ENCODE data around the gene KRIT1.

KRIT1 gene

DNA sequence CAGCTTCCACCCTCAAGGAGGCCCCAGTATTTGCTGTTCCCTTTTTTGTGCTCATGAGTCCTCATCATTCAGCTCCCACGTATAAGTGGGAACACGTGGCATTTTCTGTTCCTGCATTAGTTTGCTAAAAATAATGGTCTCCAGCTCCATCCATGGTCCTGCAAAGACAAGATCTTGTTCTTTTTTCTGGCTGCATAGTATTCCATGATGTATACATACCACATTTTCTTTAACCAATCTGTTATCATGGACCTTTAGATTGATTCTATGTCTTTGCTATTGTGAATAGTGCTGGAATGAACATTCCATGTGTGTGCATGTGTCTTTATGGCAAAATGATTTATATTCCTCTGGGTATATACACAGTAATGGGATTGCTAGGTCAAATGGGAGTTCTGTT, 17.0 kb downstream of the KRIT1 start:
- no peak for DNase-seq (ENCODE audit: low read depth)
- TF ChIP-seq, protein P1, sequence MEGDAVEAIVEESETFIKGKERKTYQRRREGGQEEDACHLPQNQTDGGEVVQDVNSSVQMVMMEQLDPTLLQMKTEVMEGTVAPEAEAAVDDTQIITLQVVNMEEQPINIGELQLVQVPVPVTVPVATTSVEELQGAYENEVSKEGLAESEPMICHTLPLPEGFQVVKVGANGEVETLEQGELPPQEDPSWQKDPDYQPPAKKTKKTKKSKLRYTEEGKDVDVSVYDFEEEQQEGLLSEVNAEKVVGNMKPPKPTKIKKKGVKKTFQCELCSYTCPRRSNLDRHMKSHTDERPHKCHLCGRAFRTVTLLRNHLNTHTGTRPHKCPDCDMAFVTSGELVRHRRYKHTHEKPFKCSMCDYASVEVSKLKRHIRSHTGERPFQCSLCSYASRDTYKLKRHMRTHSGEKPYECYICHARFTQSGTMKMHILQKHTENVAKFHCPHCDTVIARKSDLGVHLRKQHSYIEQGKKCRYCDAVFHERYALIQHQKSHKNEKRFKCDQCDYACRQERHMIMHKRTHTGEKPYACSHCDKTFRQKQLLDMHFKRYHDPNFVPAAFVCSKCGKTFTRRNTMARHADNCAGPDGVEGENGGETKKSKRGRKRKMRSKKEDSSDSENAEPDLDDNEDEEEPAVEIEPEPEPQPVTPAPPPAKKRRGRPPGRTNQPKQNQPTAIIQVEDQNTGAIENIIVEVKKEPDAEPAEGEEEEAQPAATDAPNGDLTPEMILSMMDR (IDR thresholded peaks at IDR 0.05; ENCODE audit: insufficient read depth, low read depth, low read length, missing control alignments) = no peak
- no peak overlapping the region for H3K4me3 ChIP-seq (ENCODE audit: low read length)

DNA sequence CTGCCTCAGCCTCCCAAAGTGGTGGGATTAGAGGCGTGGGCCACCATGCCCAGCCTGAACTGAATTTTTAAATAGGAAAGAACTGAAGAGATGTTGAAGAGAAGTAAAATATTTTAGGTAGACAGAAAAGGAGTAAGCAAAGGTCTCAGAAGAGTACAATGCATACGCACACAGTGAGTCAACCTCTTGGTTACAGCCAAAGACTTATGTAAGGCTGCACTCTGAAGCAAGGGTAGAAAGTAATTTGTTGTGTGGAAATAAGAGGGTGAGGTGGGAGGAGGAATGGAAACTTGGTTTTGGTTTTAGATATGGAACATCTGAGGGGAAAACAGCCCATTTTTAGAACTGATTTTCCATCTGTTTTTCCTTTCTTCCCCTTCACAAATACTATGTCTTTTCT, 17.6 kb downstream of the KRIT1 start:
- H3K4me3 ChIP-seq (ENCODE audit: low read length) = no peak overlapping the region
- DNase-seq (ENCODE audit: low read depth) = peak; percentile 11
- TF ChIP-seq, protein P1 (IDR thresholded peaks at IDR 0.05; ENCODE audit: insufficient read depth, low read depth, low read length, missing control alignments) = no peak

DNA sequence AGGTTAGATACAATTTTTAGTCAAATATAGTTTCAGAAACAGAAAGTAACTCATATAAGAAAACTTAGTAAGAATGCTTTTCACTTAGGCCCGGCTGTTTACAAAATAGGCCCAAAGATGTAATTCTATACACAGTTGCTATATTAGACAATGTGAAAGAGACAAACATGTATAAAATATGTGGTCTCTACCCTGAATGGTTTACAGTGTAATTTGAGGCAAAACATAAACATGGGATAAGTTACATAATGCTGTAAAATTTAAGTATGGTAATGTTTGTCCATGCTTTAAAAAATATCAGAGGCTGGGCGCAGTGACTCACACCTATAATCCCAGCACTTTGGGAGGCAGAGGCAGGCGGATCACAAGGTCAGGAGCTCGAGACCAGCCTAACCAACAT, 18.7 kb downstream of the KRIT1 start:
- H3K4me3 ChIP-seq (ENCODE audit: low read length) = no peak overlapping the region
- TF ChIP-seq, protein P1 (IDR thresholded peaks at IDR 0.05; ENCODE audit: insufficient read depth, low read depth, low read length, missing control alignments) = no peak
- DNase-seq (ENCODE audit: low read depth) = no peak

DNA sequence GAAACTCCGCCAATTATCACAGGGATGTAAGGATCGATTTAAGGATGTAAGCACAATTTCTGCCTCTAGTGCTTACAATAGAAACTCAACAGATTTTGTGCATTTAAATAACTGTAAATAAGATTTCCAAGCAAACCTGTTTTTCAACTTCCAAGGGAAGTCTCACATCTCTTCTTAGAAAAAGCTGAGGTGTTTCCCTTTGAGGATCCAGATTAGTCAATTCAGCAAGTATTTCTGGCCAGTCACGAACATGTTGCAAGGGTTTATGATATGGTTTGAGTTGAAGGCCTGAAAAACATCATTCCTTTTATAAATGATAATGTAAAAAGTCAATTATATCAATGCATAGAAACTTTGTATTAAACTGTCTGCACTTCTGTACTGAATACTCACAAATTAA, 23.9 kb downstream of the KRIT1 start:
- TF ChIP-seq, protein P1 (IDR thresholded peaks at IDR 0.05; ENCODE audit: insufficient read depth, low read depth, low read length, missing control alignments) = no peak
- peak; percentile 79 for DNase-seq (ENCODE audit: low read depth)
- H3K4me3 ChIP-seq (ENCODE audit: low read length) = no peak overlapping the region

DNA sequence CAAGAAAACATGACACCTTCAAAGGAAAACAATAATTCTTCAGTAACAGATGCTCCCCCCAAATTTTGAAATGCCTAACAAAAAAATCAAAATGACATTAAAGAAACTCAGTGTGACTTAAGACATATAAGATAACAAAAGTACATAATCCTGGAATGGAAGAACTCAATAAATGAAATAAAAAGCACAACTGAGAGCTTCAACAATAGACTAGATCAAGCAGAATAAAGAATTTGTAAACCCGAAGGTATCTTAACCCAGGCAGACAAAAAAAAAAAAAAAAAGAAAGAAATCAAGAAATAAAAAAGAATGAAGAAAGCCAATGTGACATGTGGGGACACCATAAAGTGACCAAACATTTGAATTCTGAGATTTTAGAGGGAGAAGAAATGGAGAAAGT, 39.0 kb downstream of the KRIT1 start:
- TF ChIP-seq, protein P1 (IDR thresholded peaks at IDR 0.05; ENCODE audit: insufficient read depth, low read depth, low read length, missing control alignments) = no peak
- no peak overlapping the region for H3K4me3 ChIP-seq (ENCODE audit: low read length)
- DNase-seq (ENCODE audit: low read depth) = no peak

DNA sequence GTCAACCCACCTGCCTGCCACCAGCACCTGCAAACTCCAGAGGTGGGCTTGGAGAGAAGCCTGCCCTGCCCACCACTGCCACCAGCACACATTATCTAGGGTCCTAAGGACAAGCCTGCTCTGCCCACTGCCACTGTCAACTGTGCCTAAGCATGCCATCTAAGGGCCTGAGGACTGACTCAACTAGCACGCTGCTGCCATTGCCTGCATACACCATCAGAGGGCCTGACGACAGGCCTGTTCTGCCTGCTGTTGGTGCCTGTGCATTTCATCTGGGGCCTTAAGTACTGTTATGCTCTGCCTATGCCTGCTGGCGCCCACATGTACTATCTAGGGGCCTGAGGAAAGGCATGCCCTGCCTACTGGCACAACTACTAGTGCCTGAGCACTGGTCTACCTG, 39.7 kb downstream of the KRIT1 start:
- no peak for DNase-seq (ENCODE audit: low read depth)
- TF ChIP-seq, protein P1 (IDR thresholded peaks at IDR 0.05; ENCODE audit: insufficient read depth, low read depth, low read length, missing control alignments) = no peak
- no peak overlapping the region for H3K4me3 ChIP-seq (ENCODE audit: low read length)

DNA sequence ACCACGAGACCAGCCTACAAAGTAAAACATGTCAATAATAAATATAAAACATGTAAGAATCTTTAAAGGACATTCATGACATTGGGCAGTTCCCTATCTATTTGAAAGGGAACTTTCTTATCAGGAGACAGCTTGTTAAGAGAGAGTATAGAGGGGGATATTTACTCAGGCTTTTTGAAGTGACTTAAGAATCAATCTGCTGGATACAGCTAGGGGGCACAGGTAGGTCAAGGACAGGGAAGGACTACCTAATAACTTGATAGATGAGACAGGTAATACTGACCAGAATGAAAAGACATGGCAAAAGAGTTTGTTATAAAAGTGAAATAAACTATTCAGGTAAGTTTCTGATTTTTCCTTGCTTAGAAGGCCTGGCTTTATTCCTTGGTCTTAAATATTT, 44.9 kb downstream of the KRIT1 start:
- TF ChIP-seq, protein P1 (IDR thresholded peaks at IDR 0.05; ENCODE audit: insufficient read depth, low read depth, low read length, missing control alignments) = no peak
- DNase-seq (ENCODE audit: low read depth) = no peak
- H3K4me3 ChIP-seq (ENCODE audit: low read length) = no peak overlapping the region

All from epithelial cell of esophagus (primary cell).